CD4-positive, alpha-beta T cell treated with Interleukin-17A for 1 hour (primary cell): ENCODE data around the gene EVA1B.
A peak's percentile ranks its signal among the peaks of the same experiment; 100 is the strongest.

Experiments
- DNase-seq: peaks from one replicate; pipeline ENCODE4 v3.0.0-alpha.2; 2020

EVA1B gene

GRCh38 chr1:36345353-36345752 is 21.9 kb upstream of the EVA1B start:
- DNase-seq, result no peak

- no peak for DNase-seq
These were observed 20.9 kb upstream of the EVA1B start for GRCh38 chr1:36344395-36344680.

GRCh38 chr1:36343651-36344394 is 20.4 kb upstream of the EVA1B start:
- no peak for DNase-seq

- DNase-seq, result peak; percentile 69
These were observed 19.2 kb upstream of the EVA1B start for GRCh38 chr1:36342426-36343185.

GRCh38 chr1:36341626-36342320 is 18.3 kb upstream of the EVA1B start:
- no peak for DNase-seq

- no peak for DNase-seq
These were observed 16.2 kb upstream of the EVA1B start for GRCh38 chr1:36339615-36340014.

GRCh38 chr1:36339215-36339614 is 15.8 kb upstream of the EVA1B start:
- no peak for DNase-seq

GRCh38 chr1:36337830-36338229 is 14.4 kb upstream of the EVA1B start:
- no peak for DNase-seq

- DNase-seq, result no peak
These were observed 7.5 kb upstream of the EVA1B start for GRCh38 chr1:36330940-36331339.

- DNase-seq, result no peak
These were observed 6.4 kb upstream of the EVA1B start for GRCh38 chr1:36329817-36330216.

- DNase-seq, result no peak
These were observed 5.3 kb upstream of the EVA1B start for GRCh38 chr1:36328713-36329112.

GRCh38 chr1:36328088-36328480 is 4.6 kb upstream of the EVA1B start:
- DNase-seq, result no peak

- DNase-seq, result no peak
These were observed 4.1 kb upstream of the EVA1B start for GRCh38 chr1:36327421-36328087.

GRCh38 chr1:36326499-36326898 is 3.1 kb upstream of the EVA1B start:
- no peak for DNase-seq

GRCh38 chr1:36324353-36324703 is 883 bp upstream of the EVA1B start:
- no peak for DNase-seq

GRCh38 chr1:36322786-36323635 is 434 bp downstream of the EVA1B start:
- DNase-seq, result peak; percentile 44

GRCh38 chr1:36322041-36322785 is 1.2 kb downstream of the EVA1B start:
- no peak for DNase-seq

GRCh38 chr1:36321119-36321951 is 2.1 kb downstream of the EVA1B start:
- peak; percentile 30 for DNase-seq

- DNase-seq, result no peak
These were observed 2.7 kb downstream of the EVA1B start for GRCh38 chr1:36320767-36321118.

GRCh38 chr1:36320291-36320761 is 3.1 kb downstream of the EVA1B start:
- no peak for DNase-seq

- DNase-seq, result no peak
These were observed 14.0 kb downstream of the EVA1B start for GRCh38 chr1:36309397-36309796.
